H1 (cell line): ENCODE results near the gene SNRNP70. TPM values are rescaled to one million over a fixed set of nuclear protein-coding genes. Genes with fewer than 3 reads are reported as not detected.
A peak's percentile ranks its signal among the peaks of the same experiment; 100 is the strongest.

Experiments
- CTCF ChIA-PET: fragments of 300-600 bp; sonication (Branson Sonifier 250); formaldehyde crosslinking; loops from one replicate; lab custom pipeline; 2021; ENCODE audit not compliant: partially characterized antibody; lab: Charles Lee
- POLR2A ChIA-PET: fragments of 300-600 bp; sonication (Branson Sonifier 250); formaldehyde crosslinking; loops from one replicate; lab custom pipeline; 2021; ENCODE audit warnings: inconsistent platforms; ENCODE audit not compliant: partially characterized antibody; lab: Charles Lee
- DNase-seq, 2 experiments: peaks; one replicate each; pipeline versions ENCODE4 v3.0.0 to v3.0.0-alpha.2; 2010 to 2022; ENCODE audit warnings: low spot score in 2 of 2, low read depth in 1 of 2, mixed read lengths in 1 of 2
- FAIRE-seq: peaks from 2 replicates; lab custom pipeline; 2011; peaks lifted over from hg19 to GRCh38; lab: Jason Lieb, UNC
- H2AFZ ChIP-seq: 2 replicates; pipeline ENCODE4 v1.8.1; 2012; ENCODE audit warnings: low read length, inconsistent platforms
- H2AK5ac ChIP-seq: 2 replicates; pipeline ENCODE4 v1.6.1; 2013; ENCODE audit warnings: low read depth, low read length
- H2BK120ac ChIP-seq: replicated peaks from 2 replicates; pipeline ENCODE3; 2013; ENCODE audit warnings: low read depth, low read length, inconsistent platforms
- H2BK12ac ChIP-seq: 2 replicates; pipeline ENCODE4 v1.6.1; 2013; ENCODE audit warnings: low read depth, low read length
- H2BK15ac ChIP-seq: 2 replicates; pipeline ENCODE4 v1.6.1; 2013; ENCODE audit warnings: low read length
- H2BK20ac ChIP-seq: 2 replicates; pipeline ENCODE4 v1.6.1; 2013; ENCODE audit warnings: low read length
- H2BK5ac ChIP-seq: 2 replicates; pipeline ENCODE4 v1.6.1; 2013; ENCODE audit warnings: low read depth, low read length
- H3K14ac ChIP-seq: 2 replicates; pipeline ENCODE4 v1.6.1; 2013; ENCODE audit warnings: inconsistent platforms; ENCODE audit not compliant: insufficient read length
- H3K18ac ChIP-seq: 2 replicates; pipeline ENCODE4 v1.6.1; 2013; ENCODE audit warnings: low read length; ENCODE audit errors: extremely low read depth
- H3K23ac ChIP-seq: 2 replicates; pipeline ENCODE4 v1.6.1; 2013; ENCODE audit warnings: inconsistent platforms; ENCODE audit not compliant: insufficient read length
- H3K23me2 ChIP-seq: 2 replicates; pipeline ENCODE4 v1.6.1; 2013; ENCODE audit warnings: low read depth, low read length
- H3K27ac ChIP-seq: 2 replicates; pipeline ENCODE4 v1.6.1; 2011; ENCODE audit warnings: low read depth, low read length, inconsistent platforms
- H3K27me3 ChIP-seq, 4 experiments: replicated peaks in 1 of 4; 1 replicate in 1 of 4; 2 replicates in 3 of 4; pipeline versions ENCODE4 v1.6.1 to v1.8.1; 2011 to 2013; ENCODE audit warnings: low read length in 3 of 4, mild to moderate bottlenecking in 3 of 4, inconsistent platforms in 2 of 4, mixed read lengths in 2 of 4, moderate library complexity in 1 of 4; ENCODE audit not compliant: control insufficient read depth in 3 of 4, insufficient read depth in 3 of 4; ENCODE audit errors: extremely low read depth in 1 of 4
- H3K36me3 ChIP-seq, 4 experiments: 2 replicates each; pipeline versions ENCODE4 v1.6.1 to v1.8.1; 2011 to 2013; ENCODE audit warnings: mild to moderate bottlenecking in 4 of 4, low read length in 3 of 4, moderate library complexity in 2 of 4, control low read depth in 1 of 4, inconsistent platforms in 1 of 4; ENCODE audit not compliant: insufficient read depth in 4 of 4, control insufficient read depth in 2 of 4
- H3K4ac ChIP-seq: replicated peaks from 2 replicates; pipeline ENCODE3; 2013; ENCODE audit warnings: low read length, low read depth, mixed read lengths, inconsistent platforms; ENCODE audit not compliant: insufficient read length
- H3K4me1 ChIP-seq, 4 experiments: replicated peaks in 1 of 4; 1 replicate in 1 of 4; 2 replicates in 3 of 4; pipeline versions ENCODE4 v1.6.1 to v1.8.1; 2011 to 2013; ENCODE audit warnings: low read length in 3 of 4, inconsistent platforms in 2 of 4, mixed read lengths in 1 of 4; ENCODE audit not compliant: insufficient read depth in 4 of 4, control insufficient read depth in 3 of 4
- H3K4me2 ChIP-seq, 2 experiments: 2 replicates each; pipeline versions ENCODE4 v1.6.1 to v1.8.1; 2011 to 2013; ENCODE audit warnings: low read depth in 2 of 2, low read length in 2 of 2, control low read depth in 1 of 2, inconsistent platforms in 1 of 2, mild to moderate bottlenecking in 1 of 2; ENCODE audit not compliant: insufficient read depth in 1 of 2
- H3K4me3 ChIP-seq, 4 experiments: fragments of 200-600, 300-600 bp in 1 of 4; sonication (generic), shearing (Covaris generic), sonication (Bioruptor Twin) in 1 of 4; 2 replicates each; pipeline versions ENCODE4 v1.5.1 to v1.8.1; 2011 to 2016; ENCODE audit warnings: low read length in 4 of 4, low read depth in 3 of 4, control low read depth in 2 of 4, inconsistent platforms in 2 of 4, mild to moderate bottlenecking in 2 of 4, mixed read lengths in 1 of 4, moderate library complexity in 1 of 4; ENCODE audit not compliant: insufficient read depth in 2 of 4; ENCODE audit errors: extremely low read depth in 1 of 4
- H3K56ac ChIP-seq: replicated peaks from 2 replicates; pipeline ENCODE3; 2013; ENCODE audit warnings: low read depth, mild to moderate bottlenecking, mixed read lengths, low read length, inconsistent platforms; ENCODE audit not compliant: insufficient read length
- H3K79me1 ChIP-seq: 2 replicates; pipeline ENCODE4 v1.6.1; 2013; ENCODE audit warnings: low read depth, low read length, control low read depth
- H3K79me2 ChIP-seq, 2 experiments: 2 replicates each; pipeline versions ENCODE4 v1.6.1 to v1.8.1; 2012 to 2013; ENCODE audit warnings: low read length in 2 of 2, mild to moderate bottlenecking in 2 of 2, inconsistent platforms in 1 of 2; ENCODE audit not compliant: insufficient read depth in 2 of 2, control insufficient read depth in 1 of 2
- H3K9ac ChIP-seq, 4 experiments: replicated peaks in 1 of 4; 1 replicate in 1 of 4; 2 replicates in 3 of 4; pipeline versions ENCODE4 v1.6.1 to v1.8.1; 2011 to 2013; ENCODE audit warnings: low read depth in 3 of 4, low read length in 3 of 4, control low read depth in 2 of 4, mild to moderate bottlenecking in 2 of 4, moderate library complexity in 2 of 4, inconsistent platforms in 1 of 4; ENCODE audit errors: extremely low read depth in 1 of 4
- H3K9me3 ChIP-seq, 2 experiments: 2 replicates each; pipeline versions ENCODE4 v1.6.1 to v1.8.1; 2012 to 2013; ENCODE audit warnings: mild to moderate bottlenecking in 2 of 2, moderate library complexity in 2 of 2, control low read depth in 1 of 2, inconsistent platforms in 1 of 2, low read depth in 1 of 2, low read length in 1 of 2, mixed read lengths in 1 of 2; ENCODE audit not compliant: insufficient read depth in 2 of 2
- H4K20me1 ChIP-seq, 2 experiments: replicated peaks in 1 of 2; 2 replicates each; pipeline versions ENCODE3 to v1.8.1; 2011 to 2013; ENCODE audit warnings: inconsistent platforms in 2 of 2, low read length in 2 of 2, mild to moderate bottlenecking in 1 of 2; ENCODE audit not compliant: insufficient read depth in 2 of 2, control insufficient read depth in 1 of 2
- H4K5ac ChIP-seq: 2 replicates; pipeline ENCODE4 v1.6.1; 2013; ENCODE audit warnings: low read length, low read depth, mixed read lengths, inconsistent platforms; ENCODE audit not compliant: insufficient read length
- H4K8ac ChIP-seq: 2 replicates; pipeline ENCODE4 v1.8.0; 2013; ENCODE audit warnings: mild to moderate bottlenecking, moderate library complexity, low read length, inconsistent platforms; ENCODE audit not compliant: insufficient read depth; ENCODE audit errors: extremely low read depth
- H4K91ac ChIP-seq: replicated peaks from 2 replicates; pipeline ENCODE3; 2013; ENCODE audit warnings: low read length, mixed read lengths, inconsistent platforms; ENCODE audit not compliant: insufficient read length
- TAF7 ChIP-seq: optimal IDR thresholded peaks from 2 replicates; pipeline ENCODE3; 2011; ENCODE audit warnings: low read depth, mild to moderate bottlenecking, inconsistent platforms, low read length, moderate library complexity, borderline replicate concordance
- ZNF274 ChIP-seq: IDR thresholded peaks from 2 replicates; pipeline ENCODE4 v1.7.0; 2012; ENCODE audit warnings: low read length, borderline replicate concordance; ENCODE audit errors: extremely low read depth
- WGBS, 2 experiments: shearing (Covaris generic) in 1 of 2; methylation state at CpG; one replicate each; pipeline versions ENCODE4 v1.1.6 to v1.1.7; 2013 to 2015; ENCODE audit warnings: low lambda C conversion rate in 2 of 2, mixed read lengths in 2 of 2, inconsistent platforms in 1 of 2, low coverage in 1 of 2, missing lambda C conversion rate in 1 of 2; ENCODE audit not compliant: insufficient replicate concordance in 2 of 2, insufficient coverage in 1 of 2, insufficient read length in 1 of 2; ENCODE audit errors: extremely low coverage in 1 of 2, missing lambda C conversion rate in 1 of 2; 5-methylcytosine and 5-hydroxymethylcytosine counted together
- polyA plus RNA-seq, 7 experiments: library from polyadenylated mRNA; depleted of rRNA in 3 of 7; stranded (reverse) in 5 of 7; unstranded in 2 of 7; fragments of >200 nt in 5 of 7; fragments of 200-250 nt in 2 of 7; gene quantifications; 1 replicate in 5 of 7; 2 replicates in 1 of 7; 4 replicates in 1 of 7; pipeline versions ENCODE4 v1.2.1 to v1.2.3, GENCODE V29; 2011 to 2013; ENCODE audit warnings: missing spikeins in 2 of 7, mixed read lengths in 2 of 7
- total RNA-seq: library from RNA; stranded (reverse); fragmentation: NEBNext Ultra II Directional; extraction: Animal tissue kit (Norgen Biotek cat#: 25700); gene quantifications from 2 replicates; pipeline ENCODE4 v1.2.1, GENCODE V29; 2021

SNRNP70 gene
- total and polyA plus RNA-seq, 2 of the 8 experiments (the other 6 are each of a cell fraction or from before 2014, with no cell fraction given) = 231 to 235 TPM

DNA sequence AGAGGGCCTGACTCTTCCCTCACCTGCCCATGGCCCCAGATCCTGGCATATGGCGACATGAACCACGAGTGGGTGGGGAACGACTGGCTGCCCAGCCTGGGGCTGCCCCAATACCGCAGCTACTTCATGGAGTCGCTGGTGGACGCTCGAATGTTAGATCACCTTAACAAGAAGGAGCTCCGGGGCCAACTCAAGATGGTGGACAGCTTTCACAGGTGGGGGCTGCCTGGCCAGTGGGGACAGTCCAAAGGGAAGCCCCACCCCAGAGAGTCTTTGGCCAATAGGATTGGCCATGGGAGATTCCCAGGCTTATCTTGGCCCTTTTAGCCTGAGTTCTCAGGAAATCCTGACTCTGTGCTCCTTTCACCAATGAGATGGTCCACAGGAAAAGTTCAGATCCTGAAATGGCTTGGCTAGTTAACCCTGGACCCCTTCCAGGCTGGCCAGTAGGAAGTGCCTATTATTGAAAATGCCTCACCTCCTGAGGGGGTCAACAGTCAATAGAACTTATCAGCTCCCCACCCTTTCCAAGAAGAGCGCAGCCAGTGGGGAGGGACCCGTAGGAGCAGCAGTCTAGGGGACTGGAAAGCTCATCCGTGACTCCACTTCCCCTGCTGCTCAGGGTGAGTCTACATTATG lies 62.9 kb downstream of the SNRNP70 start:
- CTCF ChIA-PET = interaction anchor here (0.5 to 5.0 kb wide), 15 partner anchors 9 to 448 kb away, joined by 3 to 38 read pairs (median 6); partner anchors contain the start of genes KCNA7, LIN7B and PPFIA3
- no peaks in the 10 kb centered on the region for H3K79me2 ChIP-seq
- peak overlapping the region; percentile 66; the same call in 1 of the 2 replicates for H2AK5ac ChIP-seq
- WGBS, 2 experiments = 82% methylated on average over 11 of the region's 11 CpGs; no CpG with 5 or more reads in 1 of the 2 experiments
- peak overlapping the region; percentile 85; the same call in 1 of the 2 replicates for H2BK5ac ChIP-seq
- no peak overlapping the region for H3K27ac ChIP-seq
- TF ChIP-seq ZNF274 = no peak
- TF ChIP-seq TAF7 = peak; percentile 74
- peak overlapping the region; percentile 8 for H3K4ac ChIP-seq
- no peak overlapping the region for H2BK12ac ChIP-seq
- FAIRE-seq = no peak
- peaks cover 27% of the 10 kb centered on the region for H3K23me2 ChIP-seq
- POLR2A ChIA-PET = interaction anchor here (0.6 to 5.6 kb wide), 20 partner anchors 9 to 276 kb away, joined by 3 to 47 read pairs (median 6); partner anchors contain the start of genes LIN7B, PPFIA3, PPP1R15A and TRPM4
- H4K91ac ChIP-seq = peak overlapping the region; percentile 83
- no peaks in the 10 kb centered on the region for H3K36me3 ChIP-seq
- H2BK120ac ChIP-seq = peak overlapping the region; percentile 82
- no peak overlapping the region for H2AFZ ChIP-seq
- H3K56ac ChIP-seq = peak overlapping the region; percentile 70
- no peak overlapping the region; the same call in 1 of the 2 replicates for H4K8ac ChIP-seq
- no peaks in the 10 kb centered on the region for H3K9me3 ChIP-seq
- no peak for DNase-seq
- peak overlapping the region in 1 of 4 experiments; percentile 12; a peak in 1 of 7 replicates for H3K9ac ChIP-seq
- H3K4me2 ChIP-seq = peak overlapping the region; percentile 85 to 95
- no peak overlapping the region for H3K23ac ChIP-seq
- peak overlapping the region; percentile 57 to 97 (median 90) for H3K4me3 ChIP-seq
- H3K18ac ChIP-seq = peak overlapping the region; percentile 73; the same call in 1 of the 2 replicates
- H3K27me3 ChIP-seq = no peaks in the 10 kb centered on the region
- H4K20me1 ChIP-seq = peaks cover 0 to 2% of the 10 kb centered on the region in 2 experiments
- H2BK20ac ChIP-seq = peak overlapping the region; percentile 87; the same call in 1 of the 2 replicates
- 0 out of 2 replicates have a peak, but pooled peaks cover 2% of the 10 kb centered on the region for H3K79me1 ChIP-seq
- no peak overlapping the region for H3K14ac ChIP-seq
- H2BK15ac ChIP-seq = no peak overlapping the region; the same call in 1 of the 2 replicates
- peaks cover 0 to 22% (median 9%) of the 10 kb centered on the region in 4 experiments; a peak in 6 of 7 replicates for H3K4me1 ChIP-seq
- peak overlapping the region; percentile 17 for H4K5ac ChIP-seq
